ENCODE data around the gene BACE2. TPM values are rescaled to one million over a fixed set of nuclear protein-coding genes. Genes with fewer than 3 reads are reported as not detected.

The BACE2 gene
- total RNA-seq, 1 donor from 2014 or later = 129 TPM

- no peak for DNase-seq (ENCODE audit: low read depth, low spot score)
Measured at GRCh38 chr21:41148798-41149197, 19.2 kb upstream of the BACE2 start.

- no peak for DNase-seq (ENCODE audit: low read depth, low spot score)
Measured at GRCh38 chr21:41149199-41149598, 18.8 kb upstream of the BACE2 start.

GRCh38 chr21:41152147-41152546 lies 15.8 kb upstream of the BACE2 start:
- DNase-seq (ENCODE audit: low read depth, low spot score) = no peak

GRCh38 chr21:41153443-41153842 lies 14.5 kb upstream of the BACE2 start:
- no peak for DNase-seq (ENCODE audit: low read depth, low spot score)

GRCh38 chr21:41156142-41156541 lies 11.8 kb upstream of the BACE2 start:
- no peak for DNase-seq (ENCODE audit: low read depth, low spot score)

GRCh38 chr21:41158026-41158425 lies 9.9 kb upstream of the BACE2 start:
- DNase-seq (ENCODE audit: low read depth, low spot score) = no peak

GRCh38 chr21:41160036-41160435 lies 7.9 kb upstream of the BACE2 start:
- DNase-seq (ENCODE audit: low read depth, low spot score) = no peak

- DNase-seq (ENCODE audit: low read depth, low spot score) = no peak
Measured at GRCh38 chr21:41161428-41161827, 6.5 kb upstream of the BACE2 start.

GRCh38 chr21:41162096-41162495 lies 5.9 kb upstream of the BACE2 start:
- no peak for DNase-seq (ENCODE audit: low read depth, low spot score)

GRCh38 chr21:41163091-41163490 lies 4.9 kb upstream of the BACE2 start:
- no peak for DNase-seq (ENCODE audit: low read depth, low spot score)

GRCh38 chr21:41164052-41164451 lies 3.9 kb upstream of the BACE2 start:
- DNase-seq (ENCODE audit: low read depth, low spot score) = no peak

- no peak for DNase-seq (ENCODE audit: low read depth, low spot score)
Measured at GRCh38 chr21:41164981-41165655, 2.8 kb upstream of the BACE2 start.

- DNase-seq (ENCODE audit: low read depth, low spot score) = no peak
Measured at GRCh38 chr21:41166884-41167283, 1.1 kb upstream of the BACE2 start.

- DNase-seq (ENCODE audit: low read depth, low spot score) = no peak
Measured at GRCh38 chr21:41168391-41169257, 664 bp downstream of the BACE2 start.

GRCh38 chr21:41169258-41169576 lies 1.3 kb downstream of the BACE2 start:
- no peak for DNase-seq (ENCODE audit: low read depth, low spot score)

- no peak for DNase-seq (ENCODE audit: low read depth, low spot score)
Measured at GRCh38 chr21:41169701-41170100, 1.7 kb downstream of the BACE2 start.

- peak; percentile 37 for DNase-seq (ENCODE audit: low read depth, low spot score)
Measured at GRCh38 chr21:41170442-41170841, 2.5 kb downstream of the BACE2 start.

GRCh38 chr21:41170859-41171609 lies 3.1 kb downstream of the BACE2 start:
- peak; percentile 78 for DNase-seq (ENCODE audit: low read depth, low spot score)

GRCh38 chr21:41175080-41175479 lies 7.1 kb downstream of the BACE2 start:
- DNase-seq (ENCODE audit: low read depth, low spot score) = no peak

GRCh38 chr21:41176846-41177245 lies 8.9 kb downstream of the BACE2 start:
- DNase-seq (ENCODE audit: low read depth, low spot score) = no peak

GRCh38 chr21:41180752-41181151 lies 12.8 kb downstream of the BACE2 start:
- no peak for DNase-seq (ENCODE audit: low read depth, low spot score)

GRCh38 chr21:41182547-41182946 lies 14.6 kb downstream of the BACE2 start:
- DNase-seq (ENCODE audit: low read depth, low spot score) = no peak
